Suprapubic skin (tissue), 4 donors: ENCODE data around the gene C9orf153. TPM values are rescaled to one million over a fixed set of nuclear protein-coding genes. Genes with fewer than 3 reads are reported as not detected.

Source experiments
- DNase-seq, 2 donors: peaks; one replicate each; pipeline ENCODE4 v3.0.0-alpha.2; 2019; ENCODE audit warnings: low spot score in 2 of 2
- H3K27ac ChIP-seq: fragments of 200-600 bp; sonication (generic); one replicate; pipeline ENCODE4 v1.5.1; 2019
- H3K27me3 ChIP-seq: fragments of 200-600 bp; sonication (generic); one replicate; pipeline ENCODE4 v1.5.1; 2019
- H3K36me3 ChIP-seq: fragments of 200-600 bp; sonication (generic); one replicate; pipeline ENCODE4 v1.5.1; 2019
- H3K4me1 ChIP-seq: fragments of 200-600 bp; sonication (generic); one replicate; pipeline ENCODE4 v1.5.1; 2019
- H3K4me3 ChIP-seq: fragments of 200-600 bp; sonication (generic); one replicate; pipeline ENCODE4 v1.5.1; 2019; ENCODE audit warnings: mild to moderate bottlenecking
- H3K9me3 ChIP-seq: fragments of 200-600 bp; sonication (generic); one replicate; pipeline ENCODE4 v1.5.1; 2019
- CTCF ChIP-seq, 2 donors: fragments of 200-600 bp in 1 of 2; fragments of 450-650 bp in 1 of 2; sonication (generic) in 1 of 2; IDR thresholded peaks; one replicate each; pipeline ENCODE4 v1.5.1; 2016 to 2019; ENCODE audit warnings: antibody characterized with exemption in 2 of 2, mild to moderate bottlenecking in 1 of 2, moderate library complexity in 1 of 2
- EP300 ChIP-seq: sonication (generic); formaldehyde crosslinking; IDR thresholded peaks from one replicate; pipeline ENCODE4 v1.6.1; 2017; ENCODE audit warnings: antibody characterized with exemption
- POLR2A ChIP-seq, 2 donors: fragments of 450-650 bp; IDR thresholded peaks; one replicate each; pipeline ENCODE4 v1.6.1; 2017; ENCODE audit warnings: antibody characterized with exemption in 2 of 2, mild to moderate bottlenecking in 2 of 2, moderate library complexity in 2 of 2
- POLR2AphosphoS5 ChIP-seq, 3 donors: sonication (generic); formaldehyde crosslinking; IDR thresholded peaks; one replicate each; pipeline ENCODE4 v1.6.1; 2017; ENCODE audit warnings: antibody characterized with exemption in 3 of 3
- WGBS: methylation state at CpG from one replicate; pipeline ENCODE4 v1.1.5; 2018; 5-methylcytosine and 5-hydroxymethylcytosine counted together
- total RNA-seq, 4 donors: library from RNA; depleted of rRNA; stranded (reverse); fragments of >200 nt; gene quantifications; one replicate each; pipeline ENCODE4 v1.1.0, GENCODE V29; 2016

C9orf153 gene
- 1 to 10 TPM in 1 of 4 donors, under 1 TPM in 1, not detected in 2; 0.34 to 7.6 TPM for total RNA-seq

- no peak within 1 kb of the TSS for H3K27ac ChIP-seq
- no peaks in the 10 kb centered on the region for H3K27me3 ChIP-seq
- H3K4me3 ChIP-seq = no peak within 1 kb of the TSS
- peaks cover 21% of the 10 kb centered on the region for H3K36me3 ChIP-seq
- no peak for DNase-seq
- whole genome bisulfite sequencing = 86% methylated on average over 8 of the region's 8 CpGs
- no peaks in the 10 kb centered on the region for H3K9me3 ChIP-seq
- TF ChIP-seq CTCF (IDR thresholded peaks at IDR 0.05) (no peak), EP300 (no peak), POLR2A (IDR thresholded peaks at IDR 0.05) (no peak), POLR2AphosphoS5 (IDR thresholded peaks at IDR 0.05) (no peak)
- H3K4me1 ChIP-seq = no peaks in the 10 kb centered on the region
Measured at GRCh38 chr9:86259557-86259956, at the start of gene C9orf153. TSS of gene C9orf153 (minus strand) at chr9:86259657. CDS start at chr9:86229603, 30,054 bp downstream.

- Histone ChIP-seq H3K27me3 (no peaks in the 10 kb centered on the region), H3K27ac (no peak overlapping the region), H3K9me3 (no peaks in the 10 kb centered on the region), H3K4me3 (no peak overlapping the region), H3K36me3 (peaks cover 91% of the 10 kb centered on the region), H3K4me1 (no peaks in the 10 kb centered on the region)
- no peak for DNase-seq
- TF ChIP-seq CTCF (IDR thresholded peaks at IDR 0.05) (no peak), POLR2AphosphoS5 (IDR thresholded peaks at IDR 0.05) (no peak), EP300 (no peak), POLR2A (IDR thresholded peaks at IDR 0.05) (no peak)
- WGBS = 87% methylated on average over 1 of the region's 1 CpG
Measured at GRCh38 chr9:86308687-86309086, 49.2 kb upstream of the C9orf153 start.

- no peak for DNase-seq
- Histone ChIP-seq H3K27ac (no peak overlapping the region), H3K4me1 (no peaks in the 10 kb centered on the region), H3K4me3 (no peak overlapping the region), H3K27me3 (no peaks in the 10 kb centered on the region), H3K36me3 (peaks cover 99% of the 10 kb centered on the region), H3K9me3 (no peaks in the 10 kb centered on the region)
- TF ChIP-seq EP300 (no peak), POLR2AphosphoS5 (IDR thresholded peaks at IDR 0.05) (no peak), POLR2A (IDR thresholded peaks at IDR 0.05) (no peak), CTCF (IDR thresholded peaks at IDR 0.05) (no peak)
- WGBS = 49% methylated on average over 3 of the region's 3 CpGs
Measured at GRCh38 chr9:86304236-86304730, 44.8 kb upstream of the C9orf153 start.

- Histone ChIP-seq H3K27me3 (no peaks in the 10 kb centered on the region), H3K36me3 (peaks cover 99% of the 10 kb centered on the region)
Measured at GRCh38 chr9:86303316-86303975, 44.0 kb upstream of the C9orf153 start.

More at GRCh38 chr9:86303316-86303975, 44.0 kb upstream of the C9orf153 start:
- H3K9me3 ChIP-seq = no peaks in the 10 kb centered on the region
- no peak overlapping the region for H3K27ac ChIP-seq
- no peak for TF ChIP-seq EP300
- no peak for TF ChIP-seq POLR2AphosphoS5 (IDR thresholded peaks at IDR 0.05)
- no peak for TF ChIP-seq CTCF (IDR thresholded peaks at IDR 0.05)
- no peak for TF ChIP-seq POLR2A (IDR thresholded peaks at IDR 0.05)
- no peak overlapping the region for H3K4me3 ChIP-seq
- 76% methylated on average over 4 of the region's 4 CpGs for WGBS
- H3K4me1 ChIP-seq = no peaks in the 10 kb centered on the region
- DNase-seq = no peak
